LNCAP (cell line): Measurements from ENCODE around the gene MYO1B.

ENCODE experiments used
- CTCF ChIP-seq: fragments of 450-650 bp; IDR thresholded peaks from 2 replicates; pipeline ENCODE4 v1.5.1; 2017; ENCODE audit warnings: mild to moderate bottlenecking

MYO1B gene

GRCh38 chr2:191446910-191447309 is 201.7 kb downstream of the MYO1B start:
- TF ChIP-seq CTCF, result no peak

- no peak for TF ChIP-seq CTCF
Observed at GRCh38 chr2:191451116-191451515, 205.9 kb downstream of the MYO1B start.

- no peak for TF ChIP-seq CTCF
Observed at GRCh38 chr2:191452065-191452464, 206.9 kb downstream of the MYO1B start.

GRCh38 chr2:191453761-191454160 is 208.6 kb downstream of the MYO1B start:
- TF ChIP-seq CTCF, result no peak

GRCh38 chr2:191459158-191459557 is 214.0 kb downstream of the MYO1B start:
- no peak for TF ChIP-seq CTCF

- TF ChIP-seq CTCF, result no peak
Observed at GRCh38 chr2:191462370-191462769, 217.2 kb downstream of the MYO1B start.

GRCh38 chr2:191463790-191464189 is 218.6 kb downstream of the MYO1B start:
- no peak for TF ChIP-seq CTCF

GRCh38 chr2:191465766-191466420 is 220.7 kb downstream of the MYO1B start:
- no peak for TF ChIP-seq CTCF
